Endothelial cell of umbilical vein (primary cell): ENCODE results near the gene SEZ6L2. TPM values are rescaled to one million over a fixed set of nuclear protein-coding genes. Genes with fewer than 3 reads are reported as not detected.

Source experiments
- BruUV-seq: library from RNA; stranded (reverse); fragments of 400-500 nt; replicated peaks from 2 replicates; lab custom pipeline; 2021; lab: Mats Ljungman, UMichigan
- CTCF ChIA-PET: fragments of 300-600, 350-600 bp; sonication (Branson Sonifier 250); formaldehyde crosslinking; loops from one replicate; lab custom pipeline; 2021; ENCODE audit warnings: antibody characterized with exemption, inconsistent platforms; lab: Charles Lee
- POLR2A ChIA-PET: fragments of 300-600, 350-600 bp; sonication (Branson Sonifier 250); formaldehyde crosslinking; loops from one replicate; lab custom pipeline; 2021; ENCODE audit warnings: antibody characterized with exemption, inconsistent platforms; lab: Charles Lee
- DNase-seq: peaks from one replicate; pipeline ENCODE4 v3.0.0-alpha.2; 2011; ENCODE audit warnings: low read depth, low spot score
- FAIRE-seq: peaks from 2 replicates; lab custom pipeline; 2011; peaks lifted over from hg19 to GRCh38; lab: Jason Lieb, UNC
- H2AFZ ChIP-seq: 2 replicates; pipeline ENCODE4 v1.6.0; 2012; ENCODE audit warnings: low read depth, low read length, control low read depth, inconsistent platforms
- H3K27ac ChIP-seq: 2 replicates; pipeline ENCODE4 v1.5.1; 2011; ENCODE audit warnings: low read depth, mild to moderate bottlenecking, control low read depth, low read length, moderate library complexity; ENCODE audit not compliant: insufficient read depth
- H3K27me3 ChIP-seq, 2 experiments: 2 replicates each; pipeline versions ENCODE4 v1.6.0 to v1.6.1; 2011; ENCODE audit warnings: low read length in 2 of 2, mixed read lengths in 1 of 2; ENCODE audit not compliant: control insufficient read depth in 2 of 2, insufficient read depth in 2 of 2
- H3K36me3 ChIP-seq, 2 experiments: 2 replicates in 1 of 2; 3 replicates in 1 of 2; pipeline ENCODE4 v1.5.1; 2011; ENCODE audit warnings: low read length in 2 of 2, mild to moderate bottlenecking in 1 of 2, moderate library complexity in 1 of 2; ENCODE audit not compliant: control insufficient read depth in 2 of 2, insufficient read depth in 2 of 2; ENCODE audit errors: extremely low read depth in 1 of 2
- H3K4me1 ChIP-seq: 3 replicates; pipeline ENCODE4 v1.5.1; 2011; ENCODE audit warnings: mild to moderate bottlenecking, low read length; ENCODE audit not compliant: control insufficient read depth, insufficient read depth; ENCODE audit errors: extremely low read depth
- H3K4me2 ChIP-seq: 2 replicates; pipeline ENCODE4 v1.6.1; 2011; ENCODE audit warnings: low read length, control low read depth, mixed read lengths; ENCODE audit not compliant: insufficient read depth
- H3K4me3 ChIP-seq, 3 experiments: fragments of 200-600 bp in 1 of 3; sonication (generic), shearing (Covaris generic) in 1 of 3; replicated peaks in 1 of 3; 2 replicates each; pipeline ENCODE4 v1.5.1; 2011 to 2016; ENCODE audit warnings: control low read depth in 3 of 3, low read length in 3 of 3, mild to moderate bottlenecking in 2 of 3, inconsistent platforms in 1 of 3, low read depth in 1 of 3, moderate library complexity in 1 of 3; ENCODE audit not compliant: insufficient read depth in 1 of 3
- H3K79me2 ChIP-seq: 2 replicates; pipeline ENCODE4 v1.6.0; 2012; ENCODE audit warnings: low read length, inconsistent platforms; ENCODE audit not compliant: control insufficient read depth, insufficient read depth
- H3K9ac ChIP-seq: replicated peaks from 2 replicates; pipeline ENCODE3; 2011; ENCODE audit warnings: low read length, control low read depth; ENCODE audit not compliant: insufficient read depth; ENCODE audit errors: extremely low read depth
- H3K9me1 ChIP-seq: replicated peaks from 3 replicates; pipeline ENCODE4 v1.6.0; 2011; ENCODE audit warnings: mild to moderate bottlenecking, low read length; ENCODE audit not compliant: control insufficient read depth, insufficient read depth; ENCODE audit errors: extremely low read depth
- H3K9me3 ChIP-seq: replicated peaks from 2 replicates; pipeline ENCODE4 v1.5.1; 2012; ENCODE audit warnings: low read length, inconsistent platforms; ENCODE audit not compliant: control insufficient read depth, insufficient read depth
- H4K20me1 ChIP-seq: replicated peaks from 2 replicates; pipeline ENCODE3; 2011; ENCODE audit warnings: mild to moderate bottlenecking, low read length; ENCODE audit not compliant: control insufficient read depth, insufficient read depth; ENCODE audit errors: extremely low read depth
- CTCF ChIP-seq, 2 donors: IDR thresholded peaks; 1 replicate in 1 of 2; 2 replicates in 1 of 2; pipeline ENCODE4 v1.5.1; 2011; ENCODE audit warnings: low read length in 2 of 2, mild to moderate bottlenecking in 2 of 2, moderate library complexity in 2 of 2, control low read depth in 1 of 2, inconsistent platforms in 1 of 2, low read depth in 1 of 2; ENCODE audit not compliant: insufficient read depth in 1 of 2; ENCODE audit errors: extremely low read depth in 1 of 2
- EZH2 ChIP-seq: IDR thresholded peaks from 2 replicates; pipeline ENCODE4 v1.6.1; 2012; ENCODE audit warnings: borderline replicate concordance, low read depth, mild to moderate bottlenecking, moderate library complexity, low read length, inconsistent platforms; ENCODE audit not compliant: severe bottlenecking
- FOS ChIP-seq: IDR thresholded peaks from 2 replicates; pipeline ENCODE4 v1.6.1; 2011; ENCODE audit warnings: mild to moderate bottlenecking, low read length, moderate library complexity, borderline replicate concordance; ENCODE audit not compliant: insufficient read depth
- GATA2 ChIP-seq: IDR thresholded peaks from 2 replicates; pipeline ENCODE4 v1.7.0; 2011; ENCODE audit warnings: low read depth, mild to moderate bottlenecking, moderate library complexity, mixed read lengths, low read length; ENCODE audit not compliant: insufficient read length, insufficient read depth
- JUN ChIP-seq: IDR thresholded peaks from 2 replicates; pipeline ENCODE4 v1.6.1; 2011; ENCODE audit warnings: borderline replicate concordance, low read depth; ENCODE audit not compliant: insufficient read length, insufficient read depth
- MAX ChIP-seq: IDR thresholded peaks from 2 replicates; pipeline ENCODE4 v1.6.1; 2011; ENCODE audit not compliant: insufficient read depth, insufficient read length
- MYC ChIP-seq: IDR thresholded peaks from one replicate; pipeline ENCODE4 v1.6.1; 2011; ENCODE audit warnings: mild to moderate bottlenecking, low read depth, low read length
- POLR2A ChIP-seq: IDR thresholded peaks from 2 replicates; pipeline ENCODE4 v1.6.1; 2012; ENCODE audit warnings: low read depth, mild to moderate bottlenecking, control low read depth, low read length
- POLR2AphosphoS5 ChIP-seq: IDR thresholded peaks from 2 replicates; pipeline ENCODE4 v1.6.1; 2012; ENCODE audit warnings: low read depth, mild to moderate bottlenecking, control low read depth, low read length, moderate library complexity; ENCODE audit not compliant: insufficient read depth
- dilution Hi-C: fragments of 300-500 bp; cut with MboI; formaldehyde crosslinking; loops from one replicate; pipeline ENCODE4 v1.15.0; 2019; ENCODE audit warnings: low sequenced_read_pairs; ENCODE audit not compliant: extremely low pct_ligation_motif_present
- intact Hi-C: fragments of 100-400 bp; cut with micrococcal nuclease; formaldehyde crosslinking; loops from one replicate; pipeline ENCODE4 v1.10.0; 2022
- polyA plus RNA-seq, 4 experiments: library from polyadenylated mRNA; depleted of rRNA in 3 of 4; stranded (reverse) in 3 of 4; unstranded in 1 of 4; fragments of >200 nt; gene quantifications; 2 replicates each; pipeline versions ENCODE4 v1.2.1 to v1.2.3, GENCODE V29; 2011 to 2012; ENCODE audit warnings: missing spikeins in 1 of 4
- total RNA-seq: library from RNA; stranded (reverse); gene quantifications from 2 replicates; pipeline ENCODE4 v1.2.3, GENCODE V29; 2021

Gene SEZ6L2
- total and polyA plus RNA-seq, 2 donors (not counting 3 experiments of a cell fraction or from before 2014, with no cell fraction given), result 2.4 to 4.5 TPM

- no peaks in the 10 kb centered on the region for H3K9me1 ChIP-seq
- FAIRE-seq, result no peak
- H3K9me3 ChIP-seq, result no peaks in the 10 kb centered on the region
- no peak overlapping the region for H3K27ac ChIP-seq
- H3K79me2 ChIP-seq, result peaks cover 8% of the 10 kb centered on the region
- H3K36me3 ChIP-seq, result peaks cover 0 to 14% of the 10 kb centered on the region in 2 experiments
- POLR2A ChIA-PET, result no interaction called here
- H3K4me2 ChIP-seq, result no peak overlapping the region
- intact Hi-C loops (no loop called here), dilution Hi-C loops (no loop called here)
- H3K27me3 ChIP-seq, result no peaks in the 10 kb centered on the region
- H3K9ac ChIP-seq, result no peak overlapping the region
- H4K20me1 ChIP-seq, result no peaks in the 10 kb centered on the region
- BruUV-seq, result no TSS peak
- DNase-seq, result no peak
- no peak overlapping the region for H2AFZ ChIP-seq
- H3K4me3 ChIP-seq, result no peak overlapping the region
- CTCF ChIA-PET, result no interaction called here
- peaks cover 4% of the 10 kb centered on the region for H3K4me1 ChIP-seq
- TF ChIP-seq FOS (no peak), CTCF (IDR thresholded peaks at IDR 0.05; ENCODE audit: extremely low read depth in 1 of 2, insufficient read depth in 1 of 2, low read depth in 1 of 2, low read length in 2 of 2) (no peak), POLR2AphosphoS5 (no peak), JUN (no peak), GATA2 (no peak), POLR2A (no peak), EZH2 (no peak), MYC (no peak), MAX (no peak)
Observed at GRCh38 chr16:29830774-29831173, 68.6 kb downstream of the SEZ6L2 start.
